ENCODE data around the gene NRP1.

DNA sequence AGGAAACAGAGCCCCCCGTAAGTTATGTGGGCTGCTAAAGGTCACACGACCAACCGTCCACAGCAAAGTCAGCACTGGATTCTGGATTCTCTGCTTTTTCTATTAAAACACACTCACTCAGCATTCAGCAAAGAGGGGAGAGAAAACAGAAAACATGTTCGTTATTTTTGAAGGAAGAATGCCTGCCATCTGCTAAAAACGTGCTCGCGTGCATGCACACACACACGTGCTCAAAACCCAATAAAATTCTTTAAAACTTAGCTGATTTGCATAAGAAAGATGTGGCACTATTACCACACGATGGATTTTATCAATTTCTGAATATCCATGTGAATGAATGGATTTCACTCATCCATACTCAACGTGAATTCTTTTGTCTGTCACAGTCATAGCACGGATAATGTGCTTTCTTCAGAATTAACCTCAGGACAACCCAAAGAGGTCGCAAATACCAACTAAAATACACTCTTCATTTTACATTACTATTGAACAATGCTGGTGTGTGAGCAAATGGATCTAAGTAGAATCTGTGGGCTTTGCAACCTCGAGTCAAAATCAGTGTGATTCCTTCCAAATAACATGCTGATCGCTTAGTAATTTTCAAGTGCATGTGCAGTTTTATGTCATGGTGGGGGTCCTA lies 40.8 kb downstream of the NRP1 start:
- TF ChIP-seq CTCF (IDR thresholded peaks at IDR 0.05) (no peak), POLR2A (IDR thresholded peaks at IDR 0.05) (no peak)

Measured in lower leg skin (tissue), 3 donors.